ENCODE data around the gene CTNNA3. TPM values are rescaled to one million over a fixed set of nuclear protein-coding genes. Genes with fewer than 3 reads are reported as not detected.

The CTNNA3 gene
- total RNA-seq, 1 experiment from 2014 or later: 0.32 TPM

DNA sequence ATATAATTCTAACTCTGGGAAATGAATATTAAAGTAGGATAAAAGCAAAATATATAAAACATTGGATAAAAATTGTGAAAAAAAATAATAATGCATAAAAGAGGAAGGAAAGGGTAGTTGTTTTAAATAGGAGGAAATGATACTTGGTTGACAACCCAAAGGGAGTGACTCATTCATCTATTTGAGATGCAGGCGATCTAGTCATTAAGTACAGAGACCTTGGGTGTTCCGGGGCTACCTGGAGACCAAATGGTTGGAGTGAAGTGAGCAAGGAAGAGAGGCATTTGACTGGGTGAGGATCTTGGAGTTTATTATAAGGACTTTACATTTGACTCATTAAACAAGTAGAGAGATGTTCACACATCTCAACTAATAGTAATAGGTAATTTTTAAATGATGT lies 659.2 kb downstream of the CTNNA3 start:
- no peak for DNase-seq (ENCODE audit: low read depth, low spot score)
- Histone ChIP-seq H3K79me2 (ENCODE audit: insufficient read depth, low read length) (no peaks in the 10 kb centered on the region), H3K4me3 (replicated peaks in 1 of 2; ENCODE audit: low read depth in 1 of 2, low read length in 2 of 2) (no peak overlapping the region), H2AFZ (ENCODE audit: low read depth, low read length, poor library complexity, severe bottlenecking) (no peak overlapping the region), H3K4me2 (ENCODE audit: low read length) (no peak overlapping the region), H3K36me3 (ENCODE audit: control insufficient read depth in 1 of 2, insufficient read depth in 2 of 2, low read length in 2 of 2) (no peaks in the 10 kb centered on the region), H3K9me2 (ENCODE audit: insufficient read depth) (no peaks in the 10 kb centered on the region), H3K9me3 (ENCODE audit: control insufficient read depth in 1 of 2, insufficient read depth in 1 of 2, low read depth in 1 of 2, low read length in 2 of 2) (no peaks in the 10 kb centered on the region), H3K27me3 (ENCODE audit: insufficient read depth, low read length) (no peaks in the 10 kb centered on the region), H3K27ac (ENCODE audit: low read depth, low read length) (no peak overlapping the region), H3K4me1 (ENCODE audit: control insufficient read depth in 1 of 2, insufficient read depth in 2 of 2, low read length in 2 of 2) (no peaks in the 10 kb centered on the region), H3K9ac (ENCODE audit: low read length) (no peak overlapping the region), H4K20me1 (ENCODE audit: insufficient read depth) (no peaks in the 10 kb centered on the region)
- BruUV-seq (replicated peaks): no TSS peak
- no peak for ATAC-seq
- ChIA-PET RAD21 (ENCODE audit: low non-redundant PET in 1 of 2, low total read pairs in 2 of 2, uncharacterized antibody in 2 of 2, unreplicated experiment in 2 of 2) (no interaction called here), POLR2A (no interaction called here), CTCF (no interaction called here)
- TF ChIP-seq MAX (IDR thresholded peaks at IDR 0.05) (no peak), EGR1 (IDR thresholded peaks at IDR 0.05; ENCODE audit: low read depth) (no peak), POLR2AphosphoS5 (IDR thresholded peaks at IDR 0.05; ENCODE audit: low read depth, low read length) (no peak), JUND (IDR thresholded peaks at IDR 0.05) (no peak), POLR2A (IDR thresholded peaks at IDR 0.05; ENCODE audit: borderline replicate concordance, extremely low read depth, insufficient read depth, insufficient read length) (no peak), EZH2phosphoT487 (IDR thresholded peaks at IDR 0.05; ENCODE audit: borderline replicate concordance) (no peak), ZBTB33 (IDR thresholded peaks at IDR 0.05; ENCODE audit: extremely low read depth, insufficient replicate concordance, low read length) (no peak), ELF1 (IDR thresholded peaks at IDR 0.05; ENCODE audit: borderline replicate concordance, low read depth) (no peak), ATF3 (IDR thresholded peaks at IDR 0.05) (no peak), EZH2 (IDR thresholded peaks at IDR 0.05) (no peak)
- TF ChIP-seq, protein P1, sequence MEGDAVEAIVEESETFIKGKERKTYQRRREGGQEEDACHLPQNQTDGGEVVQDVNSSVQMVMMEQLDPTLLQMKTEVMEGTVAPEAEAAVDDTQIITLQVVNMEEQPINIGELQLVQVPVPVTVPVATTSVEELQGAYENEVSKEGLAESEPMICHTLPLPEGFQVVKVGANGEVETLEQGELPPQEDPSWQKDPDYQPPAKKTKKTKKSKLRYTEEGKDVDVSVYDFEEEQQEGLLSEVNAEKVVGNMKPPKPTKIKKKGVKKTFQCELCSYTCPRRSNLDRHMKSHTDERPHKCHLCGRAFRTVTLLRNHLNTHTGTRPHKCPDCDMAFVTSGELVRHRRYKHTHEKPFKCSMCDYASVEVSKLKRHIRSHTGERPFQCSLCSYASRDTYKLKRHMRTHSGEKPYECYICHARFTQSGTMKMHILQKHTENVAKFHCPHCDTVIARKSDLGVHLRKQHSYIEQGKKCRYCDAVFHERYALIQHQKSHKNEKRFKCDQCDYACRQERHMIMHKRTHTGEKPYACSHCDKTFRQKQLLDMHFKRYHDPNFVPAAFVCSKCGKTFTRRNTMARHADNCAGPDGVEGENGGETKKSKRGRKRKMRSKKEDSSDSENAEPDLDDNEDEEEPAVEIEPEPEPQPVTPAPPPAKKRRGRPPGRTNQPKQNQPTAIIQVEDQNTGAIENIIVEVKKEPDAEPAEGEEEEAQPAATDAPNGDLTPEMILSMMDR (IDR thresholded peaks at IDR 0.05 in 2 of 3, conservative IDR thresholded peaks at IDR 0.05 in 1 of 3; ENCODE audit: borderline replicate concordance in 1 of 3, insufficient read depth in 1 of 3, low read depth in 2 of 3, low read length in 2 of 3): no peak
- intact Hi-C loops (cut with micrococcal nuclease): no loop called here
